Epidermal melanocyte (primary cell): Measurements from ENCODE around the gene CFAP100.

Experiments used
- DNase-seq: peaks from one replicate; pipeline ENCODE4 v3.0.0; 2011; ENCODE audit warnings: low spot score; ENCODE audit not compliant: insufficient read length

CFAP100 gene

GRCh38 chr3:126421573-126422119, 26.9 kb downstream of the CFAP100 start:
- no peak for DNase-seq

- DNase-seq, result no peak
Observed at GRCh38 chr3:126422121-126422520, 27.4 kb downstream of the CFAP100 start.

GRCh38 chr3:126422571-126423091, 27.9 kb downstream of the CFAP100 start:
- no peak for DNase-seq

- DNase-seq, result no peak
Observed at GRCh38 chr3:126423191-126424038, 28.7 kb downstream of the CFAP100 start.

- DNase-seq, result no peak
Observed at GRCh38 chr3:126424039-126424717, 29.5 kb downstream of the CFAP100 start.

- DNase-seq, result no peak
Observed at GRCh38 chr3:126424751-126425150, 30.0 kb downstream of the CFAP100 start.

- no peak for DNase-seq
Observed at GRCh38 chr3:126431103-126431534, 36.4 kb downstream of the CFAP100 start.

- DNase-seq, result no peak
Observed at GRCh38 chr3:126432361-126433104, 37.8 kb downstream of the CFAP100 start.

- no peak for DNase-seq
Observed at GRCh38 chr3:126433105-126433430, 38.4 kb downstream of the CFAP100 start.

- no peak for DNase-seq
Observed at GRCh38 chr3:126433496-126434263, 39.0 kb downstream of the CFAP100 start.

- DNase-seq, result no peak
Observed at GRCh38 chr3:126434264-126434590, 39.5 kb downstream of the CFAP100 start.

- DNase-seq, result no peak
Observed at GRCh38 chr3:126434931-126435411, 40.3 kb downstream of the CFAP100 start.

- no peak for DNase-seq
Observed at GRCh38 chr3:126435456-126436315, 41.0 kb downstream of the CFAP100 start.

- no peak for DNase-seq
Observed at GRCh38 chr3:126436826-126437717, 42.4 kb downstream of the CFAP100 start.

GRCh38 chr3:126438186-126438585, 43.5 kb downstream of the CFAP100 start:
- no peak for DNase-seq

GRCh38 chr3:126438746-126439145, 44.0 kb downstream of the CFAP100 start:
- DNase-seq, result no peak

- no peak for DNase-seq
Observed at GRCh38 chr3:126439346-126439967, 44.7 kb downstream of the CFAP100 start.

GRCh38 chr3:126439968-126440708, 45.4 kb downstream of the CFAP100 start:
- DNase-seq, result no peak
